Fibroblast of villous mesenchyme (primary cell): ENCODE measurements around the gene SPATA20. TPM values are rescaled to one million over a fixed set of nuclear protein-coding genes. Genes with fewer than 3 reads are reported as not detected.

Experiments
- DNase-seq: peaks from one replicate; pipeline ENCODE4 v3.0.0-alpha.2; 2010; ENCODE audit warnings: low read depth
- H3K4me3 ChIP-seq: 2 replicates; pipeline ENCODE4 v1.5.1; 2011; ENCODE audit warnings: low read depth, mild to moderate bottlenecking, low read length
- CTCF ChIP-seq: IDR thresholded peaks from 2 replicates; pipeline ENCODE4 v1.5.1; 2012; ENCODE audit warnings: low read depth, mild to moderate bottlenecking, low read length; ENCODE audit not compliant: insufficient read depth
- total RNA-seq: library from RNA; depleted of rRNA; stranded (reverse); fragments of >200 nt; gene quantifications from 2 replicates; pipeline ENCODE4 v1.2.3, GENCODE V29; 2012

Gene SPATA20
- total RNA-seq, 1 donor, result 102 TPM

GRCh38 chr17:50520483-50520882, 26.5 kb upstream of the SPATA20 start:
- H3K4me3 ChIP-seq, result no peak overlapping the region
- DNase-seq, result no peak
- no peak for TF ChIP-seq CTCF

GRCh38 chr17:50521514-50521913, 25.5 kb upstream of the SPATA20 start:
- H3K4me3 ChIP-seq, result no peak overlapping the region
- TF ChIP-seq CTCF, result no peak
- no peak for DNase-seq

- no peak for TF ChIP-seq CTCF
- DNase-seq, result no peak
Measured at GRCh38 chr17:50522766-50523165, 24.2 kb upstream of the SPATA20 start.

GRCh38 chr17:50523208-50523607, 23.8 kb upstream of the SPATA20 start:
- no peak overlapping the region for H3K4me3 ChIP-seq
- no peak for TF ChIP-seq CTCF
- DNase-seq, result no peak

More at GRCh38 chr17:50522766-50523165, 24.2 kb upstream of the SPATA20 start:
- H3K4me3 ChIP-seq, result no peak overlapping the region

- TF ChIP-seq CTCF, result no peak
- DNase-seq, result no peak
- H3K4me3 ChIP-seq, result no peak overlapping the region
Measured at GRCh38 chr17:50524838-50525237, 22.1 kb upstream of the SPATA20 start.

GRCh38 chr17:50527155-50527762, 19.7 kb upstream of the SPATA20 start:
- no peak for DNase-seq
- no peak overlapping the region for H3K4me3 ChIP-seq
- no peak for TF ChIP-seq CTCF

- H3K4me3 ChIP-seq, result no peak overlapping the region
- TF ChIP-seq CTCF, result no peak
- no peak for DNase-seq
Measured at GRCh38 chr17:50527949-50528474, 19.0 kb upstream of the SPATA20 start.
